ENCODE results near the gene EBF3.

Gene EBF3

GRCh38 chr10:129969184-129969910, 5.3 kb upstream of the EBF3 start:
- Histone ChIP-seq H4K20me1 (ENCODE audit: insufficient read depth, low read length) (no peaks in the 10 kb centered on the region), H3K27me3 (ENCODE audit: low read depth, low read length) (no peaks in the 10 kb centered on the region), H3K27ac (ENCODE audit: low read length) (no peak overlapping the region), H3K36me3 (replicated peaks; ENCODE audit: low read depth, low read length) (no peaks in the 10 kb centered on the region), H3K9me3 (ENCODE audit: insufficient read depth, low read length) (no peaks in the 10 kb centered on the region), H3K4me2 (ENCODE audit: low read length) (no peak overlapping the region), H3K9ac (ENCODE audit: low read length) (no peak overlapping the region), H3K4me1 (ENCODE audit: low read length) (no peaks in the 10 kb centered on the region), H3K79me2 (ENCODE audit: low read length) (no peaks in the 10 kb centered on the region), H3K4me3 (ENCODE audit: low read length) (no peak overlapping the region), H2AFZ (ENCODE audit: low read depth, low read length) (no peak overlapping the region)
- no peak for TF ChIP-seq EZH2phosphoT487 (IDR thresholded peaks at IDR 0.05; ENCODE audit: low read depth)
- TF ChIP-seq, protein P1, sequence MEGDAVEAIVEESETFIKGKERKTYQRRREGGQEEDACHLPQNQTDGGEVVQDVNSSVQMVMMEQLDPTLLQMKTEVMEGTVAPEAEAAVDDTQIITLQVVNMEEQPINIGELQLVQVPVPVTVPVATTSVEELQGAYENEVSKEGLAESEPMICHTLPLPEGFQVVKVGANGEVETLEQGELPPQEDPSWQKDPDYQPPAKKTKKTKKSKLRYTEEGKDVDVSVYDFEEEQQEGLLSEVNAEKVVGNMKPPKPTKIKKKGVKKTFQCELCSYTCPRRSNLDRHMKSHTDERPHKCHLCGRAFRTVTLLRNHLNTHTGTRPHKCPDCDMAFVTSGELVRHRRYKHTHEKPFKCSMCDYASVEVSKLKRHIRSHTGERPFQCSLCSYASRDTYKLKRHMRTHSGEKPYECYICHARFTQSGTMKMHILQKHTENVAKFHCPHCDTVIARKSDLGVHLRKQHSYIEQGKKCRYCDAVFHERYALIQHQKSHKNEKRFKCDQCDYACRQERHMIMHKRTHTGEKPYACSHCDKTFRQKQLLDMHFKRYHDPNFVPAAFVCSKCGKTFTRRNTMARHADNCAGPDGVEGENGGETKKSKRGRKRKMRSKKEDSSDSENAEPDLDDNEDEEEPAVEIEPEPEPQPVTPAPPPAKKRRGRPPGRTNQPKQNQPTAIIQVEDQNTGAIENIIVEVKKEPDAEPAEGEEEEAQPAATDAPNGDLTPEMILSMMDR (IDR thresholded peaks at IDR 0.05; ENCODE audit: low read depth, low read length), result no peak

- H3K36me3 ChIP-seq (replicated peaks; ENCODE audit: low read depth, low read length), result no peaks in the 10 kb centered on the region
- H3K9ac ChIP-seq (ENCODE audit: low read length), result no peak overlapping the region
- no peak for TF ChIP-seq EZH2phosphoT487 (IDR thresholded peaks at IDR 0.05; ENCODE audit: low read depth)
- TF ChIP-seq, protein P1 (IDR thresholded peaks at IDR 0.05; ENCODE audit: low read depth, low read length), result no peak
- no peak overlapping the region for H3K4me2 ChIP-seq (ENCODE audit: low read length)
- no peak overlapping the region for H3K4me3 ChIP-seq (ENCODE audit: low read length)
- H3K27ac ChIP-seq (ENCODE audit: low read length), result no peak overlapping the region
- H3K79me2 ChIP-seq (ENCODE audit: low read length), result no peaks in the 10 kb centered on the region
- no peaks in the 10 kb centered on the region for H4K20me1 ChIP-seq (ENCODE audit: insufficient read depth, low read length)
- H3K9me3 ChIP-seq (ENCODE audit: insufficient read depth, low read length), result no peaks in the 10 kb centered on the region
- no peaks in the 10 kb centered on the region for H3K27me3 ChIP-seq (ENCODE audit: low read depth, low read length)
- H3K4me1 ChIP-seq (ENCODE audit: low read length), result no peaks in the 10 kb centered on the region
- no peak overlapping the region for H2AFZ ChIP-seq (ENCODE audit: low read depth, low read length)
Measured at GRCh38 chr10:129968853-129969183, 4.7 kb upstream of the EBF3 start.

- Histone ChIP-seq H3K4me1 (ENCODE audit: low read length) (no peaks in the 10 kb centered on the region), H3K9me3 (ENCODE audit: insufficient read depth, low read length) (no peaks in the 10 kb centered on the region), H4K20me1 (ENCODE audit: insufficient read depth, low read length) (no peaks in the 10 kb centered on the region), H3K79me2 (ENCODE audit: low read length) (no peaks in the 10 kb centered on the region), H3K36me3 (replicated peaks; ENCODE audit: low read depth, low read length) (no peaks in the 10 kb centered on the region), H3K27ac (ENCODE audit: low read length) (no peak overlapping the region), H3K4me2 (ENCODE audit: low read length) (no peak overlapping the region), H3K9ac (ENCODE audit: low read length) (no peak overlapping the region), H3K4me3 (ENCODE audit: low read length) (no peak overlapping the region), H2AFZ (ENCODE audit: low read depth, low read length) (no peak overlapping the region), H3K27me3 (ENCODE audit: low read depth, low read length) (no peaks in the 10 kb centered on the region)
- TF ChIP-seq EZH2phosphoT487 (IDR thresholded peaks at IDR 0.05; ENCODE audit: low read depth), result no peak
- TF ChIP-seq, protein P1 (IDR thresholded peaks at IDR 0.05; ENCODE audit: low read depth, low read length), result no peak
Measured at GRCh38 chr10:129968020-129968852, 4.2 kb upstream of the EBF3 start.

DNA sequence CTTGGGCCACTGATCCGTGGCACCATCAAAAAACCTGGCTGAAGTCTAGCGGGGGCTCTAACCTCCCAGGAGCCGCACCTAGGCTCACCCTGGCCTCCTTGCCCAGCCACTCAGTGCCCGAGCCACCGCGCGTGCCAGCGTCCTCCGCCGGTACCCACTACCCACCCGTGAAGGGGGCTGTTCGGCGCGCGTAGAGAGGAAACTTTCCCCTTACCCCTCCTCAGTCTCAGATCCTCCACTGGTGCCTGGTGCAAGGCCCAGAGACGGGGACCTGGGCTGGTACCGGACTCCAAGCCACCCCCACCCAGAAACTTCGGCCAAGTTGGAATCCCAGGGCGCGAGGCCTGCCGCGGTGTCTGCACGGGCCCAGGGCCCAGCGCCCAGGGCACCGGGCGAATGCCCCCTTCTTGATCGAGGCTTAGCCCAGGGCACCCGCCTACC, 3.5 kb upstream of the EBF3 start:
- H3K79me2 ChIP-seq (ENCODE audit: low read length), result no peaks in the 10 kb centered on the region
- no peaks in the 10 kb centered on the region for H3K9me3 ChIP-seq (ENCODE audit: insufficient read depth, low read length)
- no peak overlapping the region for H3K4me2 ChIP-seq (ENCODE audit: low read length)
- H2AFZ ChIP-seq (ENCODE audit: low read depth, low read length), result no peak overlapping the region
- no peaks in the 10 kb centered on the region for H4K20me1 ChIP-seq (ENCODE audit: insufficient read depth, low read length)
- no peaks in the 10 kb centered on the region for H3K4me1 ChIP-seq (ENCODE audit: low read length)
- no peaks in the 10 kb centered on the region for H3K27me3 ChIP-seq (ENCODE audit: low read depth, low read length)
- TF ChIP-seq, protein P1 (IDR thresholded peaks at IDR 0.05; ENCODE audit: low read depth, low read length), result no peak
- no peak for TF ChIP-seq EZH2phosphoT487 (IDR thresholded peaks at IDR 0.05; ENCODE audit: low read depth)
- no peak overlapping the region for H3K9ac ChIP-seq (ENCODE audit: low read length)
- no peak overlapping the region for H3K27ac ChIP-seq (ENCODE audit: low read length)
- H3K36me3 ChIP-seq (replicated peaks; ENCODE audit: low read depth, low read length), result no peaks in the 10 kb centered on the region
- no peak overlapping the region for H3K4me3 ChIP-seq (ENCODE audit: low read length)
